Glutamatergic neuron (in vitro differentiated cells): ENCODE measurements around the gene MST1R. TPM values are rescaled to one million over a fixed set of nuclear protein-coding genes. Genes with fewer than 3 reads are reported as not detected.

Source experiments
- DNase-seq: peaks from one replicate; pipeline ENCODE4 v3.0.0; 2022
- H3K27ac Mint-ChIP-seq: one replicate; pipeline ENCODE4 v1.8.0; 2020; ENCODE audit warnings: mild to moderate bottlenecking, mixed read lengths, inconsistent platforms; ENCODE audit not compliant: unreplicated experiment
- H3K27me3 Mint-ChIP-seq: one replicate; pipeline ENCODE4 v1.8.0; 2020; ENCODE audit warnings: mild to moderate bottlenecking, moderate library complexity, mixed read lengths, inconsistent platforms; ENCODE audit not compliant: unreplicated experiment
- H3K36me3 Mint-ChIP-seq: one replicate; pipeline ENCODE4 v1.8.0; 2020; ENCODE audit warnings: mild to moderate bottlenecking, mixed read lengths, inconsistent platforms; ENCODE audit not compliant: unreplicated experiment
- H3K4me1 Mint-ChIP-seq: one replicate; pipeline ENCODE4 v1.8.0; 2020; ENCODE audit warnings: mild to moderate bottlenecking, low read depth, mixed read lengths, inconsistent platforms; ENCODE audit not compliant: unreplicated experiment
- H3K4me3 Mint-ChIP-seq: one replicate; pipeline ENCODE4 v1.8.0; 2020; ENCODE audit warnings: mild to moderate bottlenecking, mixed read lengths, inconsistent platforms; ENCODE audit not compliant: unreplicated experiment
- H3K9me3 Mint-ChIP-seq: one replicate; pipeline ENCODE4 v1.8.0; 2020; ENCODE audit warnings: mild to moderate bottlenecking, moderate library complexity, mixed read lengths, inconsistent platforms; ENCODE audit not compliant: unreplicated experiment
- CTCF ChIP-seq: fragments of 200-600 bp; sonication (generic); IDR thresholded peaks from one replicate; pipeline ENCODE4 v1.5.0; 2021; ENCODE audit not compliant: partially characterized antibody, unreplicated experiment
- total RNA-seq: library from RNA; stranded (reverse); fragmentation: NEBNext Ultra II Directional; extraction: Animal tissue kit (Norgen Biotek cat#: 25700); gene quantifications from one replicate; pipeline ENCODE4 v1.2.1, GENCODE V29; 2021; ENCODE audit not compliant: unreplicated experiment

Gene MST1R
- total RNA-seq, 1 donor from 2014 or later, result 8.6 TPM

- Mint-ChIP-seq H3K27ac (peak within 1 kb of the TSS; percentile 93), H3K36me3 (peaks cover 5% of the 10 kb centered on the region)
Observed at GRCh38 chr3:49856181-49857005, 47.3 kb downstream of the MST1R start, which contains the start of gene TRAIP. TSS of gene TRAIP (minus strand) at chr3:49856564. CDS start at chr3:49856453, 111 bp downstream.

GRCh38 chr3:49855662-49856061, 48.0 kb downstream of the MST1R start:
- DNase-seq, result no peak
- no peak for TF ChIP-seq CTCF
- Mint-ChIP-seq H3K4me1 (peaks cover 7% of the 10 kb centered on the region), H3K27me3 (peaks cover 2% of the 10 kb centered on the region), H3K36me3 (peaks cover 4% of the 10 kb centered on the region), H3K9me3 (peaks cover 3% of the 10 kb centered on the region), H3K27ac (no peak overlapping the region), H3K4me3 (peak overlapping the region; percentile 90)

More at GRCh38 chr3:49856181-49857005, 47.3 kb downstream of the MST1R start, which contains the start of gene TRAIP:
- peak; percentile 97 for DNase-seq
- peaks cover 3% of the 10 kb centered on the region for H3K9me3 Mint-ChIP-seq
- no peak for TF ChIP-seq CTCF
- peaks cover 7% of the 10 kb centered on the region for H3K4me1 Mint-ChIP-seq
- peak within 1 kb of the TSS; percentile 90 for H3K4me3 Mint-ChIP-seq
- peaks cover 2% of the 10 kb centered on the region for H3K27me3 Mint-ChIP-seq

GRCh38 chr3:49845694-49846093, 58.0 kb downstream of the MST1R start:
- peaks cover 4% of the 10 kb centered on the region for H3K9me3 Mint-ChIP-seq
- H3K4me1 Mint-ChIP-seq, result peaks cover 3% of the 10 kb centered on the region
- H3K36me3 Mint-ChIP-seq, result no peaks in the 10 kb centered on the region
- H3K4me3 Mint-ChIP-seq, result no peak overlapping the region
- peaks cover 2% of the 10 kb centered on the region for H3K27me3 Mint-ChIP-seq
- H3K27ac Mint-ChIP-seq, result no peak overlapping the region
- DNase-seq, result no peak
- no peak for TF ChIP-seq CTCF

- TF ChIP-seq CTCF, result no peak
- Mint-ChIP-seq H3K9me3 (peaks cover 4% of the 10 kb centered on the region), H3K4me3 (no peak overlapping the region), H3K27ac (no peak overlapping the region), H3K4me1 (peaks cover 3% of the 10 kb centered on the region), H3K27me3 (peaks cover 2% of the 10 kb centered on the region), H3K36me3 (no peaks in the 10 kb centered on the region)
- no peak for DNase-seq
Observed at GRCh38 chr3:49844464-49845183, 59.0 kb downstream of the MST1R start.
